HEK293T (cell line): ENCODE measurements around the gene GATA2.

Source experiments
- BHLHE40 ChIP-seq: fragments of 450-650 bp; IDR thresholded peaks from 2 replicates; pipeline ENCODE4 v1.6.1; 2016; ENCODE audit warnings: mild to moderate bottlenecking, moderate library complexity, borderline replicate concordance
- CTBP1 ChIP-seq: fragments of 450-650 bp; IDR thresholded peaks from 2 replicates; pipeline ENCODE4 v1.6.1; 2016; ENCODE audit warnings: borderline replicate concordance
- FOXA1 ChIP-seq: fragments of 450-650 bp; IDR thresholded peaks from 2 replicates; pipeline ENCODE4 v1.6.1; 2016; ENCODE audit warnings: mild to moderate bottlenecking
- FOXM1 ChIP-seq: fragments of 450-650 bp; IDR thresholded peaks from 2 replicates; pipeline ENCODE4 v1.6.1; 2017; ENCODE audit warnings: mild to moderate bottlenecking, borderline replicate concordance
- HDGF ChIP-seq: fragments of 450-650 bp; IDR thresholded peaks from 2 replicates; pipeline ENCODE4 v1.6.1; 2017; ENCODE audit warnings: antibody characterized with exemption, borderline replicate concordance
- NFRKB ChIP-seq: fragments of 450-650 bp; IDR thresholded peaks from 2 replicates; pipeline ENCODE4 v1.6.1; 2016; ENCODE audit warnings: mild to moderate bottlenecking, moderate library complexity
- SP1 ChIP-seq: fragments of 450-650 bp; IDR thresholded peaks from 2 replicates; pipeline ENCODE4 v1.6.1; 2017
- SUZ12 ChIP-seq: fragments of 450-650 bp; IDR thresholded peaks from 2 replicates; pipeline ENCODE4 v1.6.1; 2016; ENCODE audit warnings: mild to moderate bottlenecking
- TF ChIP-seq, protein P1 (sequence below): fragments of 450-650 bp; IDR thresholded peaks from 2 replicates; pipeline ENCODE4 v1.6.1; 2016

GRCh38 chr3:128483657-128484403 lies 9.2 kb downstream of the GATA2 start:
- no peak for TF ChIP-seq BHLHE40
- no peak for TF ChIP-seq FOXA1
- no peak for TF ChIP-seq SUZ12
- TF ChIP-seq SP1: no peak
- TF ChIP-seq, protein P1, sequence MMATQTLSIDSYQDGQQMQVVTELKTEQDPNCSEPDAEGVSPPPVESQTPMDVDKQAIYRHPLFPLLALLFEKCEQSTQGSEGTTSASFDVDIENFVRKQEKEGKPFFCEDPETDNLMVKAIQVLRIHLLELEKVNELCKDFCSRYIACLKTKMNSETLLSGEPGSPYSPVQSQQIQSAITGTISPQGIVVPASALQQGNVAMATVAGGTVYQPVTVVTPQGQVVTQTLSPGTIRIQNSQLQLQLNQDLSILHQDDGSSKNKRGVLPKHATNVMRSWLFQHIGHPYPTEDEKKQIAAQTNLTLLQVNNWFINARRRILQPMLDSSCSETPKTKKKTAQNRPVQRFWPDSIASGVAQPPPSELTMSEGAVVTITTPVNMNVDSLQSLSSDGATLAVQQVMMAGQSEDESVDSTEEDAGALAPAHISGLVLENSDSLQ: no peak
- TF ChIP-seq HDGF: no peak
- no peak for TF ChIP-seq FOXM1
- no peak for TF ChIP-seq NFRKB
- TF ChIP-seq CTBP1: no peak
